Glutamatergic neuron (in vitro differentiated cells): ENCODE measurements around the gene ACTC1. TPM values are rescaled to one million over a fixed set of nuclear protein-coding genes. Genes with fewer than 3 reads are reported as not detected.

Source experiments
- DNase-seq: peaks from one replicate; pipeline ENCODE4 v3.0.0; 2022
- H3K27ac Mint-ChIP-seq: one replicate; pipeline ENCODE4 v1.8.0; 2020; ENCODE audit warnings: mild to moderate bottlenecking, mixed read lengths, inconsistent platforms; ENCODE audit not compliant: unreplicated experiment
- H3K27me3 Mint-ChIP-seq: one replicate; pipeline ENCODE4 v1.8.0; 2020; ENCODE audit warnings: mild to moderate bottlenecking, moderate library complexity, mixed read lengths, inconsistent platforms; ENCODE audit not compliant: unreplicated experiment
- H3K36me3 Mint-ChIP-seq: one replicate; pipeline ENCODE4 v1.8.0; 2020; ENCODE audit warnings: mild to moderate bottlenecking, mixed read lengths, inconsistent platforms; ENCODE audit not compliant: unreplicated experiment
- H3K4me1 Mint-ChIP-seq: one replicate; pipeline ENCODE4 v1.8.0; 2020; ENCODE audit warnings: mild to moderate bottlenecking, low read depth, mixed read lengths, inconsistent platforms; ENCODE audit not compliant: unreplicated experiment
- H3K4me3 Mint-ChIP-seq: one replicate; pipeline ENCODE4 v1.8.0; 2020; ENCODE audit warnings: mild to moderate bottlenecking, mixed read lengths, inconsistent platforms; ENCODE audit not compliant: unreplicated experiment
- H3K9me3 Mint-ChIP-seq: one replicate; pipeline ENCODE4 v1.8.0; 2020; ENCODE audit warnings: mild to moderate bottlenecking, moderate library complexity, mixed read lengths, inconsistent platforms; ENCODE audit not compliant: unreplicated experiment
- total RNA-seq: library from RNA; stranded (reverse); fragmentation: NEBNext Ultra II Directional; extraction: Animal tissue kit (Norgen Biotek cat#: 25700); gene quantifications from one replicate; pipeline ENCODE4 v1.2.1, GENCODE V29; 2021; ENCODE audit not compliant: unreplicated experiment
- TF ChIP-seq, protein P1 (sequence below): fragments of 200-600 bp; sonication (generic); IDR thresholded peaks from one replicate; pipeline ENCODE4 v1.5.0; 2021; ENCODE audit not compliant: partially characterized antibody, unreplicated experiment

The ACTC1 gene
- total RNA-seq, 1 donor from 2014 or later, result 19.6 TPM

DNA sequence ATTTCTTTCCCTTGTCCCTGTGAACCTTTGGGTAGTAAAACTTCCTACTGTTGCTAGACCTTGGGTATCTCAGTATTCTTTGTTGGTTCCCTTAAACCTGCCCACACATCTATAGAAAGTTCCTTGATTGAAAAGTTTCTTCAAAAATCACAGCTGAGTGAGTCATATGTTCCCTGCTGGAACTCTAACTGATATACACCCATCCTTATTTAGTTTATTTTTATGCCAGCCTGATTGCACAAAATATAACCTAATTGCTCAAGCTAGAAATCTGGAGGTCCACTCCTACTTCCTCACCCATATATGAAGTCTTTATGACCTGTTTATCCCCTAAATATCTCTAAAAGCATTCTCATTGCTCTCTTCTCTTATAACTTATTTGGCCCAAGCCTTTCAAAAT lies 26.8 kb downstream of the ACTC1 start:
- TF ChIP-seq, protein P1, sequence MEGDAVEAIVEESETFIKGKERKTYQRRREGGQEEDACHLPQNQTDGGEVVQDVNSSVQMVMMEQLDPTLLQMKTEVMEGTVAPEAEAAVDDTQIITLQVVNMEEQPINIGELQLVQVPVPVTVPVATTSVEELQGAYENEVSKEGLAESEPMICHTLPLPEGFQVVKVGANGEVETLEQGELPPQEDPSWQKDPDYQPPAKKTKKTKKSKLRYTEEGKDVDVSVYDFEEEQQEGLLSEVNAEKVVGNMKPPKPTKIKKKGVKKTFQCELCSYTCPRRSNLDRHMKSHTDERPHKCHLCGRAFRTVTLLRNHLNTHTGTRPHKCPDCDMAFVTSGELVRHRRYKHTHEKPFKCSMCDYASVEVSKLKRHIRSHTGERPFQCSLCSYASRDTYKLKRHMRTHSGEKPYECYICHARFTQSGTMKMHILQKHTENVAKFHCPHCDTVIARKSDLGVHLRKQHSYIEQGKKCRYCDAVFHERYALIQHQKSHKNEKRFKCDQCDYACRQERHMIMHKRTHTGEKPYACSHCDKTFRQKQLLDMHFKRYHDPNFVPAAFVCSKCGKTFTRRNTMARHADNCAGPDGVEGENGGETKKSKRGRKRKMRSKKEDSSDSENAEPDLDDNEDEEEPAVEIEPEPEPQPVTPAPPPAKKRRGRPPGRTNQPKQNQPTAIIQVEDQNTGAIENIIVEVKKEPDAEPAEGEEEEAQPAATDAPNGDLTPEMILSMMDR, result no peak
- Mint-ChIP-seq H3K36me3 (no peaks in the 10 kb centered on the region), H3K27ac (no peak overlapping the region), H3K9me3 (no peaks in the 10 kb centered on the region), H3K4me1 (no peaks in the 10 kb centered on the region), H3K4me3 (no peak overlapping the region), H3K27me3 (peaks cover 1% of the 10 kb centered on the region)
- no peak for DNase-seq

DNA sequence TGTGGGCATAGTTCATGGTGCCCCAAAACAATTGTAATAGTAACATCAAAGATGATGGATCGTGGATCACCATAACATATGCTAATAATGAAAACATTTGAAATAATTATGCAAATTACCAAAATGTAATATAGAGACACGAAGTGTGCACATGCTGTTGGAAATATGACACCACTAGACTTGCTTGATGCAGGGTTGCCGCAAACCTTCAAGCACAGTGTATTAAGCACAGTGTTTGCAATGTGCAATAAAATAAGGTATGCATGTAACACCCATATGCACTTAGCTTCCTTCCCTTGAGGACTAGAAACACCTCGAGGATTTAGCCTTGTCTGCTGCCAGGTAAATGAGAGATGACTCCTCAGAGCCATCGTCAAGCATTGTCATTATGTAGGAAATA lies 29.6 kb downstream of the ACTC1 start:
- TF ChIP-seq, protein P1, result no peak
- H3K27ac Mint-ChIP-seq, result no peak overlapping the region

DNA sequence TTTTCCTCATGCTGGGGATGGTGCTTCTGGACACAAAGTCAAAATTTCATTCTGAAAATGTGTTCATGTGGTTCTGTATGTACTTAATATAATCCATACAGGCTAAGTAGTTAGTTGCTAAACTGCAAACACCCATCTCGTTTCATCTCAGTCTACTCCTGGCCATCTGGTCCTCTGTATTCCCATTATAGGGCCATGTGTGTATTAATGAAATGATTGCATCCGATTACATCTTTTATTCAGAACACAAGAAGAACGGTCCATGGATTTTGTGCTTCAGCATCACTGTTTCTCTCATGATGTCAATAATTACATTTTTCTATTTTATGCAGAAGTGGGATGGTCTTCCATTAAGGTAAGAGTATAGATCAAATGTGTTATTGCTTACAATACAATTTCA lies 34.4 kb downstream of the ACTC1 start:
- peaks cover 6% of the 10 kb centered on the region for H3K27me3 Mint-ChIP-seq
- TF ChIP-seq, protein P1, result no peak
- H3K36me3 Mint-ChIP-seq, result no peaks in the 10 kb centered on the region

More for the DNA sequence above, 29.6 kb downstream of the ACTC1 start:
- Mint-ChIP-seq H3K9me3 (no peaks in the 10 kb centered on the region), H3K27me3 (peaks cover 1% of the 10 kb centered on the region), H3K4me3 (no peak overlapping the region), H3K36me3 (no peaks in the 10 kb centered on the region), H3K4me1 (no peaks in the 10 kb centered on the region)
- DNase-seq, result no peak

DNA sequence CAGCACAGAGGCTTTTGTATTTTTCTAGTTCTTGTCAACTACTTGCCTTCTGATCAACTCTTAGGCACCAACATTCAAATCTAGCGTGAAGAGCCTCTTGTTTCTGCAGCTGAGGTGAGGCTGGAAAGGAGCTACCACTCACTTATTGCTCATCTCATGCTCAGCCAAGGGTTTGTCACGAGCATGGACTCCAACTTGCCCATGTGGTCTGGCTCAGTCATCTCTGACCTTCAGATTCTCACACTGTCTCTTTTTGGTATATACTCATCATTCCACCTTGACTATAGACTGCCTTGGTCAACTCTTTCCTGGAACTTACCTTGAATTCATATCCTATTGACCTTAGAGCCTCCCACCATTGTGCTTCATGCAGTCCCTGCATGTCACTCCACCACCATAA lies 35.4 kb downstream of the ACTC1 start:
- peaks cover 11% of the 10 kb centered on the region for H3K27me3 Mint-ChIP-seq
- H3K36me3 Mint-ChIP-seq, result no peaks in the 10 kb centered on the region
- H3K4me1 Mint-ChIP-seq, result peaks cover 4% of the 10 kb centered on the region
- H3K4me3 Mint-ChIP-seq, result no peak overlapping the region
- H3K9me3 Mint-ChIP-seq, result no peaks in the 10 kb centered on the region
- no peak overlapping the region for H3K27ac Mint-ChIP-seq
- DNase-seq, result no peak
- TF ChIP-seq, protein P1, result no peak

More for the DNA sequence above, 34.4 kb downstream of the ACTC1 start:
- DNase-seq, result no peak
- H3K4me1 Mint-ChIP-seq, result peaks cover 4% of the 10 kb centered on the region
- no peak overlapping the region for H3K27ac Mint-ChIP-seq
- H3K9me3 Mint-ChIP-seq, result no peaks in the 10 kb centered on the region
- no peak overlapping the region for H3K4me3 Mint-ChIP-seq

DNA sequence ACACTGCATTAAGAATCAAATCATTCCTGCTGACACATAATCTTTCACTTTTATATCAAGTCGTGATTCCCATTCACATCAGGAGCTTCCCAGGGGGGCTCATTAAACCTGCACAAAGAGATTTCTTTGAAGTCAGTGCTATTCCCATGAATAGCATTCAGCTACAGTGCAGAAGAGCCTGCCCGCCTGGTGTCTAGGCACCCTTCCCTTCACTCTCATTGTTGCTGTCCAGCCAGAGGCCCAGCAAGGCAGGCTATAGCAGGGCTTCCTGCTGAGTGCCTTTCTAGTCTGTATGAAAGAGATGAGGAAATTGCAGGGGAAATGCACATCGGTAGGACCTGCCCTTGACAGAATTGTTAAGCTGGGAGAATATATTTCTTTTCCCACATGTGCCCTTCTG lies 36.0 kb downstream of the ACTC1 start:
- H3K36me3 Mint-ChIP-seq, result no peaks in the 10 kb centered on the region
- H3K27me3 Mint-ChIP-seq, result peaks cover 11% of the 10 kb centered on the region
- DNase-seq, result no peak
- no peak overlapping the region for H3K4me3 Mint-ChIP-seq
- H3K27ac Mint-ChIP-seq, result no peak overlapping the region
- peaks cover 4% of the 10 kb centered on the region for H3K4me1 Mint-ChIP-seq
- H3K9me3 Mint-ChIP-seq, result no peaks in the 10 kb centered on the region
- TF ChIP-seq, protein P1, result no peak
